SK-N-SH (cell line): ENCODE results near the gene ARID1B. TPM values are rescaled to one million over a fixed set of nuclear protein-coding genes. Genes with fewer than 3 reads are reported as not detected.

Source experiments
- CTCF ChIA-PET: fragments of 300-600, 350-600 bp; formaldehyde crosslinking; extraction: SDS; loops from one replicate; lab custom pipeline; 2021; lab: Yijun Ruan, JAX
- POLR2A ChIA-PET: fragments of 350-600 bp; sonication (Branson Sonifier 250); formaldehyde crosslinking; extraction: SDS; loops from one replicate; lab custom pipeline; 2020; ENCODE audit warnings: antibody characterized with exemption, inconsistent platforms; lab: Yijun Ruan, JAX
- DNase-seq: peaks from one replicate; pipeline ENCODE4 v3.0.0; 2012
- H2AFZ ChIP-seq: fragments of 200-600 bp; sonication (generic); 2 replicates; pipeline ENCODE4 v1.8.1; 2016; ENCODE audit warnings: antibody characterized with exemption, mild to moderate bottlenecking, low read depth
- H3F3A ChIP-seq: fragments of 200-600 bp; sonication (generic); replicated peaks from 2 replicates; pipeline ENCODE3; 2016; ENCODE audit warnings: antibody characterized with exemption, mild to moderate bottlenecking; ENCODE audit not compliant: insufficient read depth
- H3K27ac ChIP-seq, 2 experiments: fragments of 200-500 bp in 1 of 2; fragments of 200-600 bp in 1 of 2; sonication (Bioruptor generic) in 1 of 2; sonication (generic), shearing (Covaris generic) in 1 of 2; 2 replicates each; pipeline versions ENCODE4 v1.5.1 to v1.6.1; 2014 to 2016; ENCODE audit warnings: low read depth in 2 of 2, inconsistent platforms in 1 of 2, low read length in 1 of 2, mild to moderate bottlenecking in 1 of 2, mixed read lengths in 1 of 2
- H3K27me3 ChIP-seq: fragments of 200-600 bp; sonication (generic), shearing (Covaris generic); 2 replicates; pipeline ENCODE4 v1.6.1; 2016; ENCODE audit warnings: mixed run types; ENCODE audit not compliant: insufficient read depth
- H3K36me3 ChIP-seq, 2 experiments: fragments of 200-500 bp in 1 of 2; fragments of 200-600 bp in 1 of 2; sonication (Bioruptor generic) in 1 of 2; sonication (generic) in 1 of 2; replicated peaks in 1 of 2; 2 replicates each; pipeline versions ENCODE3 to v1.5.1; 2014 to 2016; ENCODE audit warnings: low read length in 1 of 2, mild to moderate bottlenecking in 1 of 2; ENCODE audit not compliant: insufficient read depth in 2 of 2, control insufficient read depth in 1 of 2
- H3K4me1 ChIP-seq, 2 experiments: fragments of 200-500 bp in 1 of 2; fragments of 200-600 bp in 1 of 2; sonication (Bioruptor generic) in 1 of 2; sonication (generic), shearing (Covaris generic) in 1 of 2; 2 replicates each; pipeline versions ENCODE4 v1.5.1 to v1.6.1; 2014 to 2016; ENCODE audit warnings: low read depth in 1 of 2, low read length in 1 of 2, mixed run types in 1 of 2; ENCODE audit not compliant: insufficient read depth in 2 of 2, control insufficient read depth in 1 of 2
- H3K4me2 ChIP-seq: fragments of 200-600 bp; sonication (generic), shearing (Covaris generic); 2 replicates; pipeline ENCODE4 v1.6.1; 2017; ENCODE audit warnings: mixed run types
- H3K4me3 ChIP-seq, 2 experiments: fragments of 200-500 bp in 1 of 2; fragments of 200-600 bp in 1 of 2; sonication (Bioruptor generic) in 1 of 2; sonication (generic), shearing (Covaris generic) in 1 of 2; 2 replicates each; pipeline versions ENCODE4 v1.5.1 to v1.8.1; 2014 to 2016; ENCODE audit warnings: low read depth in 2 of 2, inconsistent platforms in 1 of 2, low read length in 1 of 2, mild to moderate bottlenecking in 1 of 2, mixed read lengths in 1 of 2, moderate library complexity in 1 of 2
- H3K79me2 ChIP-seq: fragments of 200-600 bp; sonication (generic); 2 replicates; pipeline ENCODE4 v1.8.1; 2017; ENCODE audit warnings: mild to moderate bottlenecking; ENCODE audit not compliant: insufficient read depth
- H3K9ac ChIP-seq: fragments of 200-600 bp; sonication (generic); 2 replicates; pipeline ENCODE4 v1.6.1; 2017; ENCODE audit warnings: mixed run types
- H3K9me2 ChIP-seq: fragments of 200-600 bp; sonication (generic); 2 replicates; pipeline ENCODE4 v1.6.1; 2017; ENCODE audit warnings: mixed run types
- H3K9me3 ChIP-seq: fragments of 200-600 bp; sonication (generic); 2 replicates; pipeline ENCODE4 v1.6.1; 2017; ENCODE audit warnings: mixed run types, mild to moderate bottlenecking, moderate library complexity
- H4K20me1 ChIP-seq: fragments of 200-600 bp; sonication (generic); 2 replicates; pipeline ENCODE4 v1.6.1; 2017; ENCODE audit warnings: mild to moderate bottlenecking, mixed run types; ENCODE audit not compliant: insufficient read depth
- CHD2 ChIP-seq: fragments of 150-350 bp; IDR thresholded peaks from 2 replicates; pipeline ENCODE4 v1.6.1; 2018; ENCODE audit warnings: low read length; ENCODE audit not compliant: partially characterized antibody
- FOXJ3 ChIP-seq: sonication (generic); formaldehyde crosslinking; IDR thresholded peaks from 2 replicates; pipeline ENCODE4 v1.5.1; 2020; ENCODE audit warnings: mild to moderate bottlenecking, missing genetic modification reagents
- FOXM1 ChIP-seq: IDR thresholded peaks from 2 replicates; pipeline ENCODE4 v1.4.0; 2012; ENCODE audit warnings: low read depth, mild to moderate bottlenecking
- GABPA ChIP-seq: IDR thresholded peaks from 2 replicates; pipeline ENCODE4 v1.4.0; 2012; ENCODE audit warnings: low read depth, mild to moderate bottlenecking
- GATA2 ChIP-seq: sonication (generic); formaldehyde crosslinking; IDR thresholded peaks from 2 replicates; pipeline ENCODE4 v1.5.0; 2020; ENCODE audit warnings: mild to moderate bottlenecking, missing genetic modification reagents
- JUND ChIP-seq: IDR thresholded peaks from 2 replicates; pipeline ENCODE4 v1.4.0; 2012
- POLR2AphosphoS5 ChIP-seq: IDR thresholded peaks from 2 replicates; pipeline ENCODE4 v1.6.1; 2012; ENCODE audit warnings: low read depth, low read length
- RCOR1 ChIP-seq: fragments of 150-350 bp; IDR thresholded peaks from 2 replicates; pipeline ENCODE4 v1.6.1; 2017; ENCODE audit warnings: antibody characterized with exemption, low read length
- RFX5 ChIP-seq: IDR thresholded peaks from 2 replicates; pipeline ENCODE4 v1.6.1; 2012; ENCODE audit warnings: mild to moderate bottlenecking, improper control_type of control experiment, low read length
- RXRA ChIP-seq: IDR thresholded peaks from 2 replicates; pipeline ENCODE4 v1.4.0; 2012; ENCODE audit warnings: low read depth, mild to moderate bottlenecking, borderline replicate concordance
- SIN3A ChIP-seq: IDR thresholded peaks from 2 replicates; pipeline ENCODE4 v1.6.1; 2012; ENCODE audit warnings: low read depth, mild to moderate bottlenecking, low read length, moderate library complexity, borderline replicate concordance
- SMC3 ChIP-seq: IDR thresholded peaks from 2 replicates; pipeline ENCODE4 v1.6.1; 2012; ENCODE audit warnings: low read depth, low read length, improper control_type of control experiment
- TCF12 ChIP-seq: IDR thresholded peaks from 2 replicates; pipeline ENCODE4 v1.4.0; 2012
- TEAD4 ChIP-seq: IDR thresholded peaks from 2 replicates; pipeline ENCODE4 v1.4.0; 2012; ENCODE audit warnings: mild to moderate bottlenecking, borderline replicate concordance; ENCODE audit not compliant: insufficient read depth
- YY1 ChIP-seq: IDR thresholded peaks from 2 replicates; pipeline ENCODE4 v1.4.0; 2012; ENCODE audit warnings: low read depth, mild to moderate bottlenecking
- WGBS: methylation state at CpG from one replicate; pipeline ENCODE4 v1.1.6; 2017; ENCODE audit warnings: low lambda C conversion rate; 5-methylcytosine and 5-hydroxymethylcytosine counted together
- polyA plus RNA-seq, 3 experiments: library from polyadenylated mRNA; depleted of rRNA; stranded (reverse); fragments of >200 nt; gene quantifications; 2 replicates each; pipeline ENCODE4 v1.2.3, GENCODE V29; 2012
- TF ChIP-seq, protein P1 (sequence below): IDR thresholded peaks from 2 replicates; pipeline ENCODE4 v1.4.0; 2012; ENCODE audit warnings: low read depth
- TF ChIP-seq, protein P2 (sequence below): IDR thresholded peaks from 2 replicates; pipeline ENCODE4 v1.6.1; 2012; ENCODE audit warnings: mild to moderate bottlenecking, low read depth, low read length, moderate library complexity
- TF ChIP-seq, protein P3 (sequence below): IDR thresholded peaks from 2 replicates; pipeline ENCODE4 v1.4.0; 2012; ENCODE audit warnings: low read depth, borderline replicate concordance
- TF ChIP-seq, protein P4 (sequence below): IDR thresholded peaks from 2 replicates; pipeline ENCODE4 v1.4.0; 2012; ENCODE audit warnings: low read depth, borderline replicate concordance

The ARID1B gene
- polyA plus RNA-seq, 1 of the 3 experiments (the other 2 are of a cell fraction) = 13.6 TPM

DNA sequence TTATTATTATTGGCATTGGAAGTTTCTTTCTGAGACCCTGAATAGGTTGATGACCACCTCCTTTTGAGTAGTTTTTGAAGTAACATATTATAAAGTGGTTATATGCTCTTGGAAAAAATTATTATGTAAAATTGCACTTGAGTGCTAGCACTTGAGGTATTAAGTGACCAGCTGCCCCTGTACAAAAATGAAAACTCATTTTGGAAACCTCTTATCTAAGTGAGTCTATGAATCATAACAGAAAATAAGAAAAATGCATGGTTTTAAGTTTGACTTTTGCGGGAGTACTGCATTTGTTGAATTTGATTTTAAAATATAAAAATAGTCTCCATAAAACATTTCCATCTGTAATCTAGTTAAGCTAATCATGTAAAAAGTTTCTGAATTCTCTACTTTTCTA lies 297.8 kb downstream of the ARID1B start:
- H3K79me2 ChIP-seq = peaks cover 80% of the 10 kb centered on the region
- TF ChIP-seq RXRA = no peak
- TF ChIP-seq FOXJ3 = no peak
- TF ChIP-seq, protein P1, sequence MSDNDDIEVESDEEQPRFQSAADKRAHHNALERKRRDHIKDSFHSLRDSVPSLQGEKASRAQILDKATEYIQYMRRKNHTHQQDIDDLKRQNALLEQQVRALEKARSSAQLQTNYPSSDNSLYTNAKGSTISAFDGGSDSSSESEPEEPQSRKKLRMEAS = no peak
- TF ChIP-seq YY1 = no peak
- no peaks in the 10 kb centered on the region; the same call in 1 of the 2 replicates for H4K20me1 ChIP-seq

DNA sequence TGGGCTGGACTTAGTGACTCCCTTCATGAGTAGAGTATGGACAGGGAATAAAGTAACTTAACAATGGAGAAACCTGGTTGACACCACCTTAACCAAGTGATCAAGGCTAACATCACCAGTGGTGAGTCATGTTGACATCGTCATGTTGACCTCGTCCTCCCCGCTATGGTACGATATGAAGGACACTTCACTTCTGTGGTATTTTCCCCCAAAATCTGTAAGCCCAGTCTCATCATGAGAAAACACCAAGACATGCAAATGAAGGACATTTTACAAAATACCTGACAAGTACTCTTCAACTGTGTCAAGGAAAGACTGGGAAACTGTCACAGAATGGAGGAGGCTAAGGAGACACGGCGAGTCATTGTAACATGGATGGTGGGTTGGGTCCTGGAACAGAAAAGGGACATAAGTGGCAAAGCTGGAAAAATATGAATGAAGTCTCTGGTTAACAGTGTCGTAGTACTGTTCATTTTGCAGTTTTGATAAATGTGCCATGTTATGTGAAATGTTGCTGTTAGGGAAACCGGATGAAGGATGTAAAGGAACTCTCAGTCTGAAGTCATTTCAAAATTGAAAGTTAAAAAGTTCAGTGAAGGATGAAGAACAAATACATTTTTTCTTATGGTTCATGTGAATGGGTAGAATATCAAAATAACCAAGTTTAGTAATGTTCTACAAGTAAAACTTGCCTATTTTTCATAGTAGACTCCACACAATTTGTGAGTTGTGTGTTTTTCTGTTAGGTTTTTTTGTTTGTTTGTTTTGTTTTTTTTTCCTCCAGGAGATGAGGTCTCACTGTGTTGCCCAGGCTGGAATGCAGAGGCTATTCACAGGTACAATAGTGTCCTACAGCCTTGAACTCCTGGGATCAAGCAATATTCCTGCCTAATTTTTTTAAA lies 298.6 kb downstream of the ARID1B start:
- Histone ChIP-seq H2AFZ (no peak overlapping the region), H3K4me1 (peaks cover 14 to 17% of the 10 kb centered on the region in 2 experiments; a peak in 3 of 4 replicates), H3K27ac (no peak overlapping the region; a peak in 1 of 4 replicates), H3K79me2 (peaks cover 77% of the 10 kb centered on the region), H3K4me3 (no peak overlapping the region), H4K20me1 (peaks cover 4% of the 10 kb centered on the region; the same call in 1 of the 2 replicates), H3K27me3 (no peaks in the 10 kb centered on the region), H3K9me3 (no peaks in the 10 kb centered on the region), H3K9me2 (no peaks in the 10 kb centered on the region), H3K36me3 (peaks cover 0 to 8% of the 10 kb centered on the region in 2 experiments), H3K4me2 (no peak overlapping the region), H3F3A (peaks cover 3% of the 10 kb centered on the region), H3K9ac (no peak overlapping the region)
- no peak for DNase-seq
- POLR2A ChIA-PET = no interaction called here
- 82% methylated on average over 8 of the region's 8 CpGs for WGBS
- CTCF ChIA-PET = interaction anchor here (0.7 to 0.8 kb wide), 2 partner anchors 30 to 33 kb away, joined by 3 to 4 read pairs; no protein-coding TSS in a partner anchor
- TF ChIP-seq GABPA (no peak), JUND (no peak), CHD2 (no peak), POLR2AphosphoS5 (no peak), RFX5 (no peak), SIN3A (no peak), SMC3 (no peak), GATA2 (no peak), TCF12 (no peak), RCOR1 (no peak), FOXM1 (no peak), TEAD4 (no peak), FOXJ3 (no peak)
- TF ChIP-seq, protein P2, sequence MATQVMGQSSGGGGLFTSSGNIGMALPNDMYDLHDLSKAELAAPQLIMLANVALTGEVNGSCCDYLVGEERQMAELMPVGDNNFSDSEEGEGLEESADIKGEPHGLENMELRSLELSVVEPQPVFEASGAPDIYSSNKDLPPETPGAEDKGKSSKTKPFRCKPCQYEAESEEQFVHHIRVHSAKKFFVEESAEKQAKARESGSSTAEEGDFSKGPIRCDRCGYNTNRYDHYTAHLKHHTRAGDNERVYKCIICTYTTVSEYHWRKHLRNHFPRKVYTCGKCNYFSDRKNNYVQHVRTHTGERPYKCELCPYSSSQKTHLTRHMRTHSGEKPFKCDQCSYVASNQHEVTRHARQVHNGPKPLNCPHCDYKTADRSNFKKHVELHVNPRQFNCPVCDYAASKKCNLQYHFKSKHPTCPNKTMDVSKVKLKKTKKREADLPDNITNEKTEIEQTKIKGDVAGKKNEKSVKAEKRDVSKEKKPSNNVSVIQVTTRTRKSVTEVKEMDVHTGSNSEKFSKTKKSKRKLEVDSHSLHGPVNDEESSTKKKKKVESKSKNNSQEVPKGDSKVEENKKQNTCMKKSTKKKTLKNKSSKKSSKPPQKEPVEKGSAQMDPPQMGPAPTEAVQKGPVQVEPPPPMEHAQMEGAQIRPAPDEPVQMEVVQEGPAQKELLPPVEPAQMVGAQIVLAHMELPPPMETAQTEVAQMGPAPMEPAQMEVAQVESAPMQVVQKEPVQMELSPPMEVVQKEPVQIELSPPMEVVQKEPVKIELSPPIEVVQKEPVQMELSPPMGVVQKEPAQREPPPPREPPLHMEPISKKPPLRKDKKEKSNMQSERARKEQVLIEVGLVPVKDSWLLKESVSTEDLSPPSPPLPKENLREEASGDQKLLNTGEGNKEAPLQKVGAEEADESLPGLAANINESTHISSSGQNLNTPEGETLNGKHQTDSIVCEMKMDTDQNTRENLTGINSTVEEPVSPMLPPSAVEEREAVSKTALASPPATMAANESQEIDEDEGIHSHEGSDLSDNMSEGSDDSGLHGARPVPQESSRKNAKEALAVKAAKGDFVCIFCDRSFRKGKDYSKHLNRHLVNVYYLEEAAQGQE = no peak
- TF ChIP-seq, protein P3, sequence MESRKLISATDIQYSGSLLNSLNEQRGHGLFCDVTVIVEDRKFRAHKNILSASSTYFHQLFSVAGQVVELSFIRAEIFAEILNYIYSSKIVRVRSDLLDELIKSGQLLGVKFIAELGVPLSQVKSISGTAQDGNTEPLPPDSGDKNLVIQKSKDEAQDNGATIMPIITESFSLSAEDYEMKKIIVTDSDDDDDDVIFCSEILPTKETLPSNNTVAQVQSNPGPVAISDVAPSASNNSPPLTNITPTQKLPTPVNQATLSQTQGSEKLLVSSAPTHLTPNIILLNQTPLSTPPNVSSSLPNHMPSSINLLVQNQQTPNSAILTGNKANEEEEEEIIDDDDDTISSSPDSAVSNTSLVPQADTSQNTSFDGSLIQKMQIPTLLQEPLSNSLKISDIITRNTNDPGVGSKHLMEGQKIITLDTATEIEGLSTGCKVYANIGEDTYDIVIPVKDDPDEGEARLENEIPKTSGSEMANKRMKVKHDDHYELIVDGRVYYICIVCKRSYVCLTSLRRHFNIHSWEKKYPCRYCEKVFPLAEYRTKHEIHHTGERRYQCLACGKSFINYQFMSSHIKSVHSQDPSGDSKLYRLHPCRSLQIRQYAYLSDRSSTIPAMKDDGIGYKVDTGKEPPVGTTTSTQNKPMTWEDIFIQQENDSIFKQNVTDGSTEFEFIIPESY = no peak
- TF ChIP-seq, protein P4, sequence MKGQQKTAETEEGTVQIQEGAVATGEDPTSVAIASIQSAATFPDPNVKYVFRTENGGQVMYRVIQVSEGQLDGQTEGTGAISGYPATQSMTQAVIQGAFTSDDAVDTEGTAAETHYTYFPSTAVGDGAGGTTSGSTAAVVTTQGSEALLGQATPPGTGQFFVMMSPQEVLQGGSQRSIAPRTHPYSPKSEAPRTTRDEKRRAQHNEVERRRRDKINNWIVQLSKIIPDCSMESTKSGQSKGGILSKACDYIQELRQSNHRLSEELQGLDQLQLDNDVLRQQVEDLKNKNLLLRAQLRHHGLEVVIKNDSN = no peak

More for the DNA sequence above, 297.8 kb downstream of the ARID1B start:
- Histone ChIP-seq H3K4me1 (peaks cover 20% of the 10 kb centered on the region in 2 experiments; a peak in 3 of 4 replicates), H3K9ac (no peak overlapping the region), H3K9me2 (no peaks in the 10 kb centered on the region), H2AFZ (no peak overlapping the region), H3K4me3 (no peak overlapping the region), H3K36me3 (peaks cover 0 to 7% of the 10 kb centered on the region in 2 experiments), H3F3A (peaks cover 3% of the 10 kb centered on the region), H3K4me2 (no peak overlapping the region), H3K9me3 (no peaks in the 10 kb centered on the region), H3K27ac (no peak overlapping the region; a peak in 1 of 4 replicates), H3K27me3 (no peaks in the 10 kb centered on the region)
- ChIA-PET CTCF (interaction anchor here (0.7 to 0.8 kb wide), 2 partner anchors 29 to 34 kb away, joined by 3 to 4 read pairs; no protein-coding TSS in a partner anchor), POLR2A (no interaction called here)
- DNase-seq = no peak
- WGBS = 59% methylated on average over 1 of the region's 1 CpG
